A549 (cell line): ENCODE data around the gene FSIP2.

Source experiments
- CHD2 ChIP-seq: fragments of 150-350 bp; IDR thresholded peaks from 2 replicates; pipeline ENCODE4 v1.6.1; 2014; ENCODE audit warnings: low read length; ENCODE audit not compliant: partially characterized antibody
- EP300 ChIP-seq, 2 experiments: fragments of >200 bp; sonication (Bioruptor Twin); formaldehyde crosslinking; IDR thresholded peaks; 2 replicates in 1 of 2; 3 replicates in 1 of 2; pipeline ENCODE4 v1.6.1; 2016 to 2017
- KDM5A ChIP-seq: fragments of 200-600 bp; sonication (generic); IDR thresholded peaks from 2 replicates; pipeline ENCODE4 v1.6.1; 2016; ENCODE audit warnings: antibody characterized with exemption, mild to moderate bottlenecking
- POLR2A ChIP-seq: IDR thresholded peaks from 2 replicates; pipeline ENCODE4 v1.6.1; 2012; ENCODE audit warnings: mild to moderate bottlenecking, low read length
- RAD21 ChIP-seq, 2 experiments: fragments of >200 bp in 1 of 2; sonication (Bioruptor Twin) in 1 of 2; formaldehyde crosslinking in 1 of 2; IDR thresholded peaks in 1 of 2; conservative IDR thresholded peaks in 1 of 2; 2 replicates in 1 of 2; 3 replicates in 1 of 2; pipeline ENCODE4 v1.6.1; 2012 to 2018; ENCODE audit warnings: inconsistent platforms in 1 of 2
- SMC3 ChIP-seq: fragments of >200 bp; sonication (Bioruptor Twin); formaldehyde crosslinking; IDR thresholded peaks from 3 replicates; pipeline ENCODE4 v1.6.1; 2018; ENCODE audit warnings: inconsistent platforms
- TF ChIP-seq, protein P1 (sequence below): fragments of >200 bp; sonication (Bioruptor Twin); formaldehyde crosslinking; IDR thresholded peaks from 3 replicates; pipeline ENCODE4 v1.5.1; 2016
- TF ChIP-seq, protein P2 (sequence below): fragments of 250-450 bp; sonication (Bioruptor Pico); IDR thresholded peaks from 2 replicates; pipeline ENCODE4 v1.5.0; 2021; ENCODE audit warnings: mild to moderate bottlenecking, moderate library complexity, borderline replicate concordance
- TF ChIP-seq, protein P3 (sequence below): fragments of 200-600 bp; sonication (generic); IDR thresholded peaks from 2 replicates; pipeline ENCODE4 v1.6.1; 2016; ENCODE audit warnings: antibody characterized with exemption, mild to moderate bottlenecking, moderate library complexity

DNA sequence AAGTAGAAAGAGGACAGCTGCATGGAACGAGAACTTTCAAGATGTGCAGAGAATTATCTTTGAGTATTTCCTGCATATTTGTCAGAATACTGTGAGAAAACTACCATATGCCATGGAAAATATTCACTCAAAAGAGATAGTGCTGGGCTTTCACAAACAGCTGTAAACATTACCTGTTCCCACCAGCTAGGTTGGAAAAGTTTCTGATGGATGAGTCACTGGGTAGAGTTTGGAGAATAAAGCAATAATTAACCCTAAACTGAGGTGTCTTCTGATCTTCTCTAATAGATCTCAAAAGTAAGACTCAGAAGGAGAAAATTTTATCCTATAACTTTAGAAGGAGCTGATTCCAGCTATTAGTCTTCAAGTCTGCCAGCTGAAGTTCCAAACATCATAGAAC, 3.9 kb upstream of the FSIP2 start:
- no peak for TF ChIP-seq EP300 (IDR thresholded peaks at IDR 0.05)
- TF ChIP-seq, protein P1, sequence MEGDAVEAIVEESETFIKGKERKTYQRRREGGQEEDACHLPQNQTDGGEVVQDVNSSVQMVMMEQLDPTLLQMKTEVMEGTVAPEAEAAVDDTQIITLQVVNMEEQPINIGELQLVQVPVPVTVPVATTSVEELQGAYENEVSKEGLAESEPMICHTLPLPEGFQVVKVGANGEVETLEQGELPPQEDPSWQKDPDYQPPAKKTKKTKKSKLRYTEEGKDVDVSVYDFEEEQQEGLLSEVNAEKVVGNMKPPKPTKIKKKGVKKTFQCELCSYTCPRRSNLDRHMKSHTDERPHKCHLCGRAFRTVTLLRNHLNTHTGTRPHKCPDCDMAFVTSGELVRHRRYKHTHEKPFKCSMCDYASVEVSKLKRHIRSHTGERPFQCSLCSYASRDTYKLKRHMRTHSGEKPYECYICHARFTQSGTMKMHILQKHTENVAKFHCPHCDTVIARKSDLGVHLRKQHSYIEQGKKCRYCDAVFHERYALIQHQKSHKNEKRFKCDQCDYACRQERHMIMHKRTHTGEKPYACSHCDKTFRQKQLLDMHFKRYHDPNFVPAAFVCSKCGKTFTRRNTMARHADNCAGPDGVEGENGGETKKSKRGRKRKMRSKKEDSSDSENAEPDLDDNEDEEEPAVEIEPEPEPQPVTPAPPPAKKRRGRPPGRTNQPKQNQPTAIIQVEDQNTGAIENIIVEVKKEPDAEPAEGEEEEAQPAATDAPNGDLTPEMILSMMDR, result no peak
- TF ChIP-seq RAD21 (conservative IDR thresholded peaks at IDR 0.05 in 1 of 2, IDR thresholded peaks at IDR 0.05 in 1 of 2), result no peak
- no peak for TF ChIP-seq SMC3
- TF ChIP-seq, protein P2, sequence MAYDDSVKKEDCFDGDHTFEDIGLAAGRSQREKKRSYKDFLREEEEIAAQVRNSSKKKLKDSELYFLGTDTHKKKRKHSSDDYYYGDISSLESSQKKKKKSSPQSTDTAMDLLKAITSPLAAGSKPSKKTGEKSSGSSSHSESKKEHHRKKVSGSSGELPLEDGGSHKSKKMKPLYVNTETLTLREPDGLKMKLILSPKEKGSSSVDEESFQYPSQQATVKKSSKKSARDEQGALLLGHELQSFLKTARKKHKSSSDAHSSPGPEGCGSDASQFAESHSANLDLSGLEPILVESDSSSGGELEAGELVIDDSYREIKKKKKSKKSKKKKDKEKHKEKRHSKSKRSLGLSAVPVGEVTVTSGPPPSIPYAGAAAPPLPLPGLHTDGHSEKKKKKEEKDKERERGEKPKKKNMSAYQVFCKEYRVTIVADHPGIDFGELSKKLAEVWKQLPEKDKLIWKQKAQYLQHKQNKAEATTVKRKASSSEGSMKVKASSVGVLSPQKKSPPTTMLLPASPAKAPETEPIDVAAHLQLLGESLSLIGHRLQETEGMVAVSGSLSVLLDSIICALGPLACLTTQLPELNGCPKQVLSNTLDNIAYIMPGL, result no peak
- no peak for TF ChIP-seq POLR2A
- TF ChIP-seq, protein P3, sequence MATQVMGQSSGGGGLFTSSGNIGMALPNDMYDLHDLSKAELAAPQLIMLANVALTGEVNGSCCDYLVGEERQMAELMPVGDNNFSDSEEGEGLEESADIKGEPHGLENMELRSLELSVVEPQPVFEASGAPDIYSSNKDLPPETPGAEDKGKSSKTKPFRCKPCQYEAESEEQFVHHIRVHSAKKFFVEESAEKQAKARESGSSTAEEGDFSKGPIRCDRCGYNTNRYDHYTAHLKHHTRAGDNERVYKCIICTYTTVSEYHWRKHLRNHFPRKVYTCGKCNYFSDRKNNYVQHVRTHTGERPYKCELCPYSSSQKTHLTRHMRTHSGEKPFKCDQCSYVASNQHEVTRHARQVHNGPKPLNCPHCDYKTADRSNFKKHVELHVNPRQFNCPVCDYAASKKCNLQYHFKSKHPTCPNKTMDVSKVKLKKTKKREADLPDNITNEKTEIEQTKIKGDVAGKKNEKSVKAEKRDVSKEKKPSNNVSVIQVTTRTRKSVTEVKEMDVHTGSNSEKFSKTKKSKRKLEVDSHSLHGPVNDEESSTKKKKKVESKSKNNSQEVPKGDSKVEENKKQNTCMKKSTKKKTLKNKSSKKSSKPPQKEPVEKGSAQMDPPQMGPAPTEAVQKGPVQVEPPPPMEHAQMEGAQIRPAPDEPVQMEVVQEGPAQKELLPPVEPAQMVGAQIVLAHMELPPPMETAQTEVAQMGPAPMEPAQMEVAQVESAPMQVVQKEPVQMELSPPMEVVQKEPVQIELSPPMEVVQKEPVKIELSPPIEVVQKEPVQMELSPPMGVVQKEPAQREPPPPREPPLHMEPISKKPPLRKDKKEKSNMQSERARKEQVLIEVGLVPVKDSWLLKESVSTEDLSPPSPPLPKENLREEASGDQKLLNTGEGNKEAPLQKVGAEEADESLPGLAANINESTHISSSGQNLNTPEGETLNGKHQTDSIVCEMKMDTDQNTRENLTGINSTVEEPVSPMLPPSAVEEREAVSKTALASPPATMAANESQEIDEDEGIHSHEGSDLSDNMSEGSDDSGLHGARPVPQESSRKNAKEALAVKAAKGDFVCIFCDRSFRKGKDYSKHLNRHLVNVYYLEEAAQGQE, result no peak
- no peak for TF ChIP-seq KDM5A
- no peak for TF ChIP-seq CHD2
